Daoy (cell line): Measurements from ENCODE around the gene KCNT2. TPM values are rescaled to one million over a fixed set of nuclear protein-coding genes. Genes with fewer than 3 reads are reported as not detected.
"Not testable (repeated sequence)": the region's sequence is repeated elsewhere in the genome, so short reads cannot be mapped to it uniquely, and the experiment has no call there.

Experiments
- DNase-seq: peaks from one replicate; pipeline ENCODE4 v3.0.0-alpha.2; 2015; ENCODE audit warnings: low read depth
- total RNA-seq: library from RNA; depleted of rRNA; stranded (reverse); fragments of >200 nt; shearing (Covaris generic); gene quantifications from 2 replicates; pipeline ENCODE4 v1.2.3, GENCODE V29; 2014

The KCNT2 gene
- total RNA-seq, 1 experiment from 2014 or later = 0.34 TPM

DNA sequence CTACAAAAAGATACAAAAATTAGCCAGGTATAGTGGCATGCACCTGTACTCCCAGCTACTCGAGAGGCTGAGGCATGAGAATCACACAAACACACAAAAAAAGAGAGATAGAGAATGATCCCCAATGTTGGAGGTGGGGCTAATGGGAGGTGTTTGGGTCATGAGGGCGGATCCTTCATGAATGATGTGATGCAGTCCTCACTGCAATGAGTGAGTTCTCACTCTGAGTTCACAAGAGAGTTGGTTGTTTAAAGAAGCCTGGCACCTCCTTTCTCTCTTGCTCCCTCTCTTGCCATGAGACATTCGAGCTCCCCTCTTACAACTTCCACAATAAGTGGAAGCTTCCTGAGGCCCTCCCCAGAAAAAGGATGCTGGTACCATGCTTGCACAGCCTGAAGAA is 17.3 kb downstream of the KCNT2 start:
- DNase-seq = no peak

- no peak for DNase-seq
Measured at GRCh38 chr1:196590012-196590708, 18.1 kb downstream of the KCNT2 start.

GRCh38 chr1:196584696-196585095 is 23.5 kb downstream of the KCNT2 start:
- DNase-seq = no peak

GRCh38 chr1:196577386-196577785 is 30.9 kb downstream of the KCNT2 start:
- DNase-seq = no peak

DNA sequence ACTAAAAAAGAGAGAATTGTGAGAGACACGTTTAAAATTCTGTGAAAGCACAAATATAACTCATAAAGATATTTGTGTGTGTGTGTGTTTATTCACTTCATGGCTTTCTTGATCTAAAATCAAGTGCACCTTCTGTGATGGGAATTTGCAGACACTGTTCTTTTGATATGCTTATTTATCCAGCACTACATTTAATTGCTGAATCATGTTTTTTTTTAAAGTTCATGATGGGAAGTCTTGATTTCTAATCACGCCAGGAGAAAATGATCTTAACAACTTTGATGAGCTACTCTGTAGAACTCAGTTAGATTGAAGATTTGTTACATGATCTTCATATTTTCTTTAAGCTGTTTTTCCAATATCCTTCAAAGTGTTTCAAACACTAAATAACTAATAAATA is 35.0 kb downstream of the KCNT2 start:
- no peak for DNase-seq

DNA sequence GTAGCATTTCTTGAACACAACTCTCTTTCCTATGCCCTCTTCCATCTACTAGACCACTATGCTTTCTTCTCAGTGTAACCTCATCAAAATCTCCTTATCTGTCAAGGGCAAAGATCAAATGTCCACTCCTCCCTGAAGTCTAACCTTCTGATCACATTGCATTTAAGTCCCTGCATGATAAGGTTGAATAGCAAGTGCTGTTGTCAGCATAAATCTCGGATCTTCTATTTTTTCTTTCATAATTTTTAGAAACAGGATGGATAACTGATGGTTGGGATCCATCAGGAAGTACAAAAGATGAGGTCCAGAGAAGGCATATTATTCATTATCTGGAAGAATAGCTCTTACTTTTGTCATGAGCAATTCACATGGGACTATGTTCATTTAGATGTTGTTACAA is 41.0 kb downstream of the KCNT2 start:
- DNase-seq = no peak

GRCh38 chr1:196563768-196564167 is 44.5 kb downstream of the KCNT2 start:
- DNase-seq = no peak

- DNase-seq = no peak
Measured at GRCh38 chr1:196559314-196559713, 48.9 kb downstream of the KCNT2 start.

- DNase-seq = peak; percentile 46
Measured at GRCh38 chr1:196558411-196558810, 49.8 kb downstream of the KCNT2 start.

DNA sequence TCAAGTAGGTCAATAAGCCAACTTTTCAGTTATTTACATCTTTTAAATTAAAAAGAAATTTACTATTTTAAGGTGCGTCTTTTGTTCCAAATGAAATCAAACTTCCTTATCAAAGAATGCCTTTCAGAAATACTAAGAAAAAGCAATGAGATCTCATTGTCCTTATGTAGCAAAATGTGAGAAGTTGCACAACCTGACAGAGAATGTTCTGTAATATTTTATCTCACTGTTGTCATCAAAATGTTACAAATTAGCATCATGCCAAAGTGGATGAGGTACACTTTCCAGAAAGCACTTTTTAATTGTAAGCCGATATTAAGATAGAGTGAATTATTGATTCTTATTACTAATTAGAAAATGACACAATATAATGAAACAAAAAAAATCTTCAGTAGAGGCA is 50.4 kb downstream of the KCNT2 start:
- no peak for DNase-seq

- DNase-seq = no peak
Measured at GRCh38 chr1:196550731-196551130, 57.5 kb downstream of the KCNT2 start.

DNA sequence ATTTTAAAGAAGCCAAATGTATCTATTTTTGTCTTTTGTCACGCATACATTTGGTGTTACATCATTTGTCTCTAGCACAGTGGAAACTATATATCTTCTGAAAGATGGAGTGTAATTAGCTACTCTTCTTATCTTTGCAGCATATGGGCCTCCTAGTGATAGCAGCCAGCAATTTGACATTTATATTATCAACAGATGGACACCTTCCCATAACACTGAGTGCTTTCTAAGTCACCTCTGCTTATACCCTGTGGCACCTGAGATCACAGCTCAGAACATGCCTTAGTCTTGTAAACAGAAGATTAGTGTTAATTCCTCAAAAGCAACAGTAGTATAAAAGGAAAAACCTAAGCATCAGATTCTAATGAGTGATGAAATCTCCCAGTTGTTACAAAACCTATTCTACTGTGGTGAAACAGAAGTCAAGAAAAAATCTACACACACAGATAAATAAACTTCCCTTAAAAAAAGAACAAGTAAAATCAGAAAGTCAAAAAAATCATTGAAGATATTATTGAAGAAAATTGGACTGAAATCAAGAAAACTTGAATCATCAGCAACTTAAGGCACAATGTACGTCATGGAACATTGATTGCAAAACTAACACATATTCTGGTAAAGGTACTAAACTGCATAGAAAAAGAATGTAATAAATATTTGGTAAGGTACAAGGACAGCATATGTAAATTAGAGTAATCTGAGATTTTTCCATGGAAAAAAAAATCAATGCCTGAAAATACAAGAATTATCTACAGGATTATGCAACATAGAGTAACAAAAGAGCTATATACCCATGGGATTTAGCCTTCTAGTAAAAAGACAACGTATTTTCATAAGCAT is 61.7 kb downstream of the KCNT2 start:
- DNase-seq = no peak

GRCh38 chr1:196545222-196545621 is 63.0 kb downstream of the KCNT2 start:
- DNase-seq = no peak

DNA sequence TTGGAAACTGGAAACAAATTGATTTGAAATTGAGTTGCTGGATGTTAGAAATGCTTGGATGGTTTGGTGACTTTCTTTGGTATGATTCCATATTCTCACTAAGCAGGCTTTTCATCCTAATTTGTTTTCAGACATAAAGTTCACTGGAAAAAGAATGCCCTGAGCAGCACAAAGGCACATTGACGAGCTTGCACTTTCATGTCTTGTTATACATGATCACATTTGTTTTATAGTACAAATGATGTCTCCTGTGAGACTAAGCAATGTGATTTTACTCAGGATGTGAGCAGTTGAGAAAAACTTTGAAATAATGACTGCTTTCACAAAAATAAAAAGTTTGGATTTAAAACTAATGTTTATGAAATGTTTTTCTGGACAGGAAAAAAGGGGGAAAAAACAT is 63.6 kb downstream of the KCNT2 start:
- no peak for DNase-seq

DNA sequence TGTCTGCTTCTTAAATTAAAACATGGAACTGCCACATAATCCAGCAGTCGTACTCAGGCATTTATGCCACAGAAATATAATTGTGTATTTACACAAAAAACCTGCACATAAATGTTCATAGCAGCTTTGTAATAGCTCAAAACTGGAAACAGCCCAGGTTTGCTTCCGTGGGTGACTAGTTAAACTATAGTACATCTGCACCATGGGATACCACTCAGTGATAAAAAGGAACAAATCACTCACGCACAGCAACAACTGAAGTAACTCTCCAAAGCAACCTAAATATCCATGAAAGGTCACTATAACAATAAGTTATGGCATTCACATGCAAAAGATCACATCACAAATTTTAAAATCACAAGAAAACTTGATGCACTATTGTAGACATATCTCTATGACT is 64.4 kb downstream of the KCNT2 start:
- no peak for DNase-seq

- no peak for DNase-seq
Measured at GRCh38 chr1:196538473-196538872, 69.8 kb downstream of the KCNT2 start.

- peak; percentile 35 for DNase-seq
Measured at GRCh38 chr1:196535727-196536126, 72.5 kb downstream of the KCNT2 start.

DNA sequence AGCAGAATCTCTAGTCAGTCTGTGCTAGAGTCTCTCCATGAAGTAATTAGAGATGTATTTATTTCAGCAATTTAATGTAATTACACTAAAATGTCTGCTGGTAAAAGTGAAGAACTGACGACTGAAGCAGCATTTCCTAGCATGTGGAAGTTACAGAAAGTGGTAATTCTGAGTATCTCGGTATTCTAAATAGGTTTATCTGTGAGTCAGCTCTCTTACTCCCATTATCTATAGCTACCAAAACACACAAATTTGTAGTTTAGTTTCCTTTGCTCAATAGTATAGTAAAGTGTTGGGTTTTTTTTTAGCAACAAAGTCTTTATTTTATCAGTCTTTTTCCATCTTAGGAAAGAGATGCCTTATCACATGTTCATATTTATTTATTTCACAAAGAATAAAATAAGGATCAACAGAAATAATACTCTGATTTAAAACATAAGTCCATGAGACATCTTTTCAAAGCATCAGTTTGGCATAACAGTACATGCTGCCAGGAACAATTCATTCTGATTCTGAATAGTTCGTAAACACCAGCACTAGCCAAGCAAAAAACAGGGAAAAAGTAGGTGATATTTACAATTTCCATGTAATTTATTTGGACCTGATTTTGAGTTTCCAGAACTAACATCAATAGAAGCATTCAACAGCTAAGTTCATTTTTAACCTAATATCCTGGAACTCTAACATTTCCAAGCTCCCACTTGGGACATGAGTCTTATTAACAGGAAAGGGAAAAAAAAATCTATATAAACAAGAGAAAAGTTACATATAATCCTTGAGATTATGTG is 76.3 kb downstream of the KCNT2 start:
- no peak for DNase-seq

DNA sequence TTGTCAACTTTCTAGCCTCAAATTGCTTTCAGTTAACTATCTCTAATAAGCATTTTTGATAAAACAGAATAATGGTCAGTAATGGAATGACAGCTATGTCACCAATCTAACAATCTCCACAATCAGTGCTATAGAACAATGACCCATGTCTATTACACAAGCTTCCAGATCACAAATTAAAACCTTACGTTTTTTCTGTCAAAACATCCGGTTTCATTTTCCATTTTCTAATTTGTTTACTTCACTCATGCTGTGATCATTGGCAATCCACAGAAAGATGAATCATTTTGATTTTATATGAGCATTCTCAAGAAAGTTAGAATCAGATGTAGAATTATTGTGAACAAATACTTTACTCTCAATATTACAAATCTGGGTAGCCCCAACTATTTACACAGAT is 80.3 kb downstream of the KCNT2 start:
- DNase-seq = no peak

- DNase-seq = not testable (repeated sequence)
Measured at GRCh38 chr1:196522574-196523345, 85.5 kb downstream of the KCNT2 start.

- no peak for DNase-seq
Measured at GRCh38 chr1:196517193-196517592, 91.0 kb downstream of the KCNT2 start.

DNA sequence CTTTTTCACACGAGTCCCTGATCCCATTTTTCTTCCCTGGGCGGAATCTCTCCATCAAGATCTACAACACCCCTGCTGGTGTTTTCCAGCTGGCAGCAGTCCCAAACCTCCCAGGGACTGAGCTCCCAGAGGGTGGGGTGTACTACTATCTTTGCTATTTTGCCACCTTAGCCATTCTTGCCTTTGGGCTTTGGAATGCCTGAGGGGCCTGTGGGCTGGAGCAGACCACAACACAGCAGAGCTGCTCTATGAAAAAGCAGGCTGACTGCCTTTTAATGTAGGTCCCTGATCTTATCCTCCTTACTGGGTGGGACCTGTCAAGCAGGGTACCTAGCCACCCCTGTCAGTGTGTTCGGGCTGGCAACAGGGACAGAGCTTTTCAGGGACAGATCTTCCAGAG is 91.9 kb downstream of the KCNT2 start:
- peak; percentile 35 for DNase-seq
